Lower lobe of right lung (tissue), 2 donors: ENCODE data around the gene XPR1. TPM values are rescaled to one million over a fixed set of nuclear protein-coding genes. Genes with fewer than 3 reads are reported as not detected.

Experiments
- ATAC-seq, 2 donors: fragments of 200-7000 bp; cut with Tn5 transposase; one replicate each; pipeline ENCODE4 v1.9.1; 2020 to 2022; ENCODE audit warnings: mild to moderate bottlenecking in 2 of 2, moderate library complexity in 2 of 2
- DNase-seq: peaks from one replicate; pipeline ENCODE4 v3.0.0-alpha.2; 2020
- H3K27ac ChIP-seq: fragments of 200-600 bp; one replicate; pipeline ENCODE4 v1.8.0; 2022
- H3K27me3 ChIP-seq: fragments of 200-600 bp; one replicate; pipeline ENCODE4 v1.8.0; 2022; ENCODE audit warnings: low read depth
- H3K36me3 ChIP-seq: fragments of 200-600 bp; one replicate; pipeline ENCODE4 v1.8.0; 2022; ENCODE audit warnings: mild to moderate bottlenecking
- H3K4me1 ChIP-seq: fragments of 200-600 bp; one replicate; pipeline ENCODE4 v1.8.0; 2022
- H3K4me3 ChIP-seq: fragments of 200-600 bp; one replicate; pipeline ENCODE4 v1.8.0; 2022; ENCODE audit warnings: mild to moderate bottlenecking
- H3K9me3 ChIP-seq: fragments of 200-600 bp; one replicate; pipeline ENCODE4 v1.8.0; 2022
- CTCF ChIP-seq: fragments of 200-600 bp; IDR thresholded peaks from one replicate; pipeline ENCODE4 v1.8.0; 2022; ENCODE audit warnings: antibody characterized with exemption, mild to moderate bottlenecking
- intact Hi-C: fragments of 100-400 bp; cut with DNase I; formaldehyde crosslinking; loops from one replicate; pipeline ENCODE4 v1.11.0; 2022
- total RNA-seq: library from RNA; stranded (reverse); fragmentation: NEBNext Ultra II Directional; extraction: Animal tissue kit (Norgen Biotek cat#: 25700); gene quantifications from one replicate; pipeline ENCODE4 v1.2.1, GENCODE V29; 2021
- donor health status: DM: no; HTN: yes; CAD: no; lungs with severe emphysema.

XPR1 gene
- total RNA-seq, 1 donor from 2014 or later, result 21.1 TPM

DNA sequence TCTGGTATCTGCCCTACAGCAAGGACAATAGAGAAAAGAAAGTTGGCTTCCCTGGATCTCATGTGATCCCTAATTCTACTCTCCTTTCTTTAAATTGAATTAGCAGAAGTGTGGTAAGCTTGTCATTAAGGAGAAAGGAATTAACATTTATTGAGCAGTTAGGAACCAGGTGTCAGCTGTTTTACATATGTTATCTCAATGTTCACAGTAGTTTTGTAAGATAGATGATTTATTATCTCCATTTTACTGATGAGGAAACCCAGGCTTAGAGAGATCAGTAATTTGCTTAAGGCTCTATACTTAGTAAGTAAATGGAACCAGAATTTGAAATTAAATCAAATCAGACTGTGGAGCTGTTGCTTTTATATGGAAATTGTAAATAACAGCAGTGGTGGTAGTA is 8.0 kb downstream of the XPR1 start:
- ATAC-seq (no peak), DNase-seq (no peak)
- Histone ChIP-seq H3K4me3 (no peak overlapping the region), H3K27ac (no peak overlapping the region), H3K36me3 (no peaks in the 10 kb centered on the region), H3K9me3 (no peaks in the 10 kb centered on the region), H3K4me1 (peaks cover 25% of the 10 kb centered on the region), H3K27me3 (no peaks in the 10 kb centered on the region)
- TF ChIP-seq CTCF, result no peak
- intact Hi-C loops, result no loop called here

- Histone ChIP-seq H3K9me3 (no peaks in the 10 kb centered on the region), H3K36me3 (no peaks in the 10 kb centered on the region), H3K27ac (no peak overlapping the region), H3K27me3 (no peaks in the 10 kb centered on the region), H3K4me3 (no peak overlapping the region), H3K4me1 (peaks cover 21% of the 10 kb centered on the region)
- DNase-seq, result no peak
- intact Hi-C loops, result no loop called here
- TF ChIP-seq CTCF, result no peak
- no peak for ATAC-seq
Observed at GRCh38 chr1:180640531-180640949, 8.7 kb downstream of the XPR1 start.

DNA sequence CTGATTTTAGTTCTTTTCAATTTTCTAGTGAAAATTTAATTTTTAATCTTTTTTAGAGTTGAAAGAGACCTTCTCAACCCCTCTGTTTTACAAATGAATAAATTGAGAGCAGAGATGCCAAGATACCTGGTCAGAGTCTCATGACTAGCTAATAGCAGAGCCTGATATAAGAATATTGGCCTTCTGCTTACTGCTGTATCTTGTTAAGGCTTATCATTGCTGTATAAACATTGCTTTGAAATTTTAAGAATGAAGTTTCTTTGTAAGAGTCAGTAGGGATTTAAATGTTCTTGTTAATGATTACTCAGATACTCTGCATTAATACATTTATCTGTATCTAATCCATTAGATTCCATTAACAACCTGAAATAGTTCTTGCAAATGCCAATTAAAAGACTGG is 9.8 kb downstream of the XPR1 start:
- H3K27ac ChIP-seq, result no peak overlapping the region
- H3K36me3 ChIP-seq, result no peaks in the 10 kb centered on the region
- no peak for DNase-seq
- intact Hi-C loops, result no loop called here
- no peak overlapping the region for H3K4me3 ChIP-seq
- H3K4me1 ChIP-seq, result peaks cover 11% of the 10 kb centered on the region
- no peaks in the 10 kb centered on the region for H3K27me3 ChIP-seq
- no peak for ATAC-seq
- no peaks in the 10 kb centered on the region for H3K9me3 ChIP-seq
- TF ChIP-seq CTCF, result no peak

- DNase-seq (no peak), ATAC-seq (no peak)
- Histone ChIP-seq H3K9me3 (no peaks in the 10 kb centered on the region), H3K27me3 (no peaks in the 10 kb centered on the region), H3K4me1 (peaks cover 11% of the 10 kb centered on the region), H3K4me3 (no peak overlapping the region), H3K36me3 (no peaks in the 10 kb centered on the region), H3K27ac (no peak overlapping the region)
- no peak for TF ChIP-seq CTCF
- intact Hi-C loops, result no loop called here
Observed at GRCh38 chr1:180642781-180643180, 11.0 kb downstream of the XPR1 start.

DNA sequence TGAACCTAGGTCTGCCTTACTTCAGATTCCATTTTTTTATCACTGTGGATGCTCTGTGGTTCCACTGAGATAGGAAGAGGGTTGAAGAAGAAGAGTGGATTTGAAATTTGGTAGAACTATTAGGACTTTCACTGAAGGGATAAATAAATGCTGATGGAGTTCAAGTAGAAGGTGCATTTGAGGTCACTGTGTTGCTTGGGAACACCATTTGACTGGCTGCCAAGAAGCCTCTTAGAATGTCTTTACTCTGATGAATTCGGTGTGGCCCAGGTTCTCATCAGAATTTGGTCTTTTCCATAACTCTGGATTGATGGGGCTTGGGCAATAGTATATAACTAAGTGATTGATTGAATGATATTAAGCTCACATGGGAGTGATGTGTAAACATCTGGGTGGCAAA is 11.9 kb downstream of the XPR1 start:
- TF ChIP-seq CTCF, result no peak
- H3K4me3 ChIP-seq, result no peak overlapping the region
- ATAC-seq (peak in 1 of 2 donors; percentile 42), DNase-seq (no peak)
- no peaks in the 10 kb centered on the region for H3K9me3 ChIP-seq
- H3K36me3 ChIP-seq, result no peaks in the 10 kb centered on the region
- peaks cover 11% of the 10 kb centered on the region for H3K4me1 ChIP-seq
- intact Hi-C loops, result no loop called here
- no peak overlapping the region for H3K27ac ChIP-seq
- no peaks in the 10 kb centered on the region for H3K27me3 ChIP-seq
